ENCODE measurements around the gene INSC.
A peak's percentile ranks its signal among the peaks of the same experiment; 100 is the strongest.

The INSC gene

GRCh38 chr11:15074206-15075161, 40.2 kb upstream of the INSC start (continued):
- TF ChIP-seq ZBTB7A (tag by site-specific recombination; IDR thresholded peaks at IDR 0.05; ENCODE audit: low read depth) (peak; percentile 54; the same call in 1 of the 2 replicates), ZNF398 (tag by site-specific recombination; IDR thresholded peaks at IDR 0.05) (no peak), ZNF645 (tag by site-specific recombination; IDR thresholded peaks at IDR 0.05) (no peak), ZNF560 (tag by site-specific recombination; IDR thresholded peaks at IDR 0.05; ENCODE audit: borderline replicate concordance) (no peak), TRIM28 (IDR thresholded peaks at IDR 0.05; ENCODE audit: borderline replicate concordance, low read length) (peak; percentile 90), ZNF354C (tag by site-specific recombination; IDR thresholded peaks at IDR 0.05; ENCODE audit: borderline replicate concordance, low read depth) (no peak), SP7 (tag by site-specific recombination; IDR thresholded peaks at IDR 0.05) (peak; percentile 40; the same call in 1 of the 2 replicates), ZNF561 (tag by site-specific recombination; IDR thresholded peaks at IDR 0.05; ENCODE audit: borderline replicate concordance) (peak; percentile 66), ZNF610 (tag by site-specific recombination; IDR thresholded peaks at IDR 0.05; ENCODE audit: borderline replicate concordance) (peak; percentile 50; the same call in 1 of the 2 replicates), OSR2 (tag by site-specific recombination; IDR thresholded peaks at IDR 0.05) (no peak), ZNF112 (tag by site-specific recombination; IDR thresholded peaks at IDR 0.05) (no peak), ZSCAN30 (tag by site-specific recombination; IDR thresholded peaks at IDR 0.05) (0 out of 2 replicates have a peak, but pooled peaks have one; percentile 30), OVOL3 (tag by site-specific recombination; IDR thresholded peaks at IDR 0.05) (no peak), ZNF624 (tag by site-specific recombination; IDR thresholded peaks at IDR 0.05) (no peak), ZNF48 (tag by site-specific recombination; IDR thresholded peaks at IDR 0.05) (no peak), ZFP37 (tag by site-specific recombination; IDR thresholded peaks at IDR 0.05) (peak; percentile 84; the same call in 1 of the 2 replicates), ZNF211 (tag by site-specific recombination; IDR thresholded peaks at IDR 0.05; ENCODE audit: low read depth) (no peak), ZNF843 (tag by site-specific recombination; IDR thresholded peaks at IDR 0.05) (no peak), ZSCAN16 (tag by site-specific recombination; IDR thresholded peaks at IDR 0.05) (no peak), CTCF (tag by site-specific recombination; IDR thresholded peaks at IDR 0.05) (peak; percentile 86), ZNF37A (tag by site-specific recombination; IDR thresholded peaks at IDR 0.05) (no peak), ZNF670 (tag by site-specific recombination; IDR thresholded peaks at IDR 0.05; ENCODE audit: low read depth) (no peak), ZNF302 (tag by site-specific recombination; IDR thresholded peaks at IDR 0.05; ENCODE audit: low read depth) (no peak), PRDM4 (tag by site-specific recombination; IDR thresholded peaks at IDR 0.05) (no peak), ZFHX2 (tag by site-specific recombination; conservative IDR thresholded peaks at IDR 0.05) (no peak), REPIN1 (tag by site-specific recombination; IDR thresholded peaks at IDR 0.05; ENCODE audit: low read depth) (no peak), IKZF3 (tag by site-specific recombination; IDR thresholded peaks at IDR 0.05) (peak; percentile 90), ZFP41 (tag by site-specific recombination; IDR thresholded peaks at IDR 0.05; ENCODE audit: borderline replicate concordance) (no peak), ZNF600 (tag by site-specific recombination; IDR thresholded peaks at IDR 0.05) (peak; percentile 85)
- TF ChIP-seq, protein P1, sequence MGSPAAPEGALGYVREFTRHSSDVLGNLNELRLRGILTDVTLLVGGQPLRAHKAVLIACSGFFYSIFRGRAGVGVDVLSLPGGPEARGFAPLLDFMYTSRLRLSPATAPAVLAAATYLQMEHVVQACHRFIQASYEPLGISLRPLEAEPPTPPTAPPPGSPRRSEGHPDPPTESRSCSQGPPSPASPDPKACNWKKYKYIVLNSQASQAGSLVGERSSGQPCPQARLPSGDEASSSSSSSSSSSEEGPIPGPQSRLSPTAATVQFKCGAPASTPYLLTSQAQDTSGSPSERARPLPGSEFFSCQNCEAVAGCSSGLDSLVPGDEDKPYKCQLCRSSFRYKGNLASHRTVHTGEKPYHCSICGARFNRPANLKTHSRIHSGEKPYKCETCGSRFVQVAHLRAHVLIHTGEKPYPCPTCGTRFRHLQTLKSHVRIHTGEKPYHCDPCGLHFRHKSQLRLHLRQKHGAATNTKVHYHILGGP (tag by site-specific recombination; IDR thresholded peaks at IDR 0.05): no peak
- TF ChIP-seq, protein P2, sequence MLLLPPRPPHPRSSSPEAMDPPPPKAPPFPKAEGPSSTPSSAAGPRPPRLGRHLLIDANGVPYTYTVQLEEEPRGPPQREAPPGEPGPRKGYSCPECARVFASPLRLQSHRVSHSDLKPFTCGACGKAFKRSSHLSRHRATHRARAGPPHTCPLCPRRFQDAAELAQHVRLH (tag by site-specific recombination; IDR thresholded peaks at IDR 0.05): 0 out of 2 replicates have a peak, but pooled peaks have one; percentile 58

Measured in HEK293 (cell line).